Measurements from ENCODE around the gene PHTF1. TPM values are rescaled to one million over a fixed set of nuclear protein-coding genes. Genes with fewer than 3 reads are reported as not detected.

PHTF1 gene
- total RNA-seq, 4 donors from 2014 or later = 7.6 to 30.3 (median 17.0) TPM

DNA sequence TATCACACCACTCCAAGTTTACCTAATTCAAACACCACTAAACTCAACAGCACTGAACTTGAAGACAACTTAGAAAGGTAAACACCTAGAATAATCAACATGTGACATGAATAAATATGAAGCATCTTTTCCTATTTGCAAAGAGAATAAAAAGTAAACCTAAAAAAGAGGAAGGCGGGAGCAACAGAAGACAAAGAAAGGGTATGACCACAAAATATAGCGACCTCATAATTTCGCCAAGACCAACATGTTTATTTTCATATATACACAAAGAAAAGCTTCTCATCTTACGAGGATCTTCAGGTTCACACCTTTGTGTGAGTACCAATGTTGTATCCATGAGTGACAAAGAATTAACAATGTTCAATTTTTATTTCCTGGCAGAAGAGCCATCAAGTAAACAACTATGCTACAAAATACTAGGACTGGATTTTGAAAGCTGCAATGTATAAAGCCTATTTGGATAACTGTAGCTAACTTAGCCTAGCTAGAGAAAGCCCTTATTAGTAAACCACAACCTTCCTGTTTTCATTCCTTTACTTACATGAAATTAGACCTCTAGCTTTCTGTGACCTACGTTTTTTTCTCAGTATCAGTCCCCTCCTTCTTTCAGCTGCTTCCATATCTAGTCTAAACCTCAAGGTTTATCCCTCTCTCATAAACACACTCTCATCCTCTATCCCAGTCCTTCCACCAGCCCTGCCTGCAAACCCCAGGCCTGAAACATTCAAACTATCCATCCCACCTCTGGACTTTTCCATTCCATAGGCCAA, 21.3 kb upstream of the PHTF1 start:
- Histone ChIP-seq H3K36me3 (no peaks in the 10 kb centered on the region), H3K4me3 (no peak overlapping the region), H3K9me3 (no peaks in the 10 kb centered on the region), H3K27ac (no peak overlapping the region), H3K27me3 (no peaks in the 10 kb centered on the region), H3K4me1 (peaks cover 10 to 15% of the 10 kb centered on the region in 2 donors)
- TF ChIP-seq, protein P1, sequence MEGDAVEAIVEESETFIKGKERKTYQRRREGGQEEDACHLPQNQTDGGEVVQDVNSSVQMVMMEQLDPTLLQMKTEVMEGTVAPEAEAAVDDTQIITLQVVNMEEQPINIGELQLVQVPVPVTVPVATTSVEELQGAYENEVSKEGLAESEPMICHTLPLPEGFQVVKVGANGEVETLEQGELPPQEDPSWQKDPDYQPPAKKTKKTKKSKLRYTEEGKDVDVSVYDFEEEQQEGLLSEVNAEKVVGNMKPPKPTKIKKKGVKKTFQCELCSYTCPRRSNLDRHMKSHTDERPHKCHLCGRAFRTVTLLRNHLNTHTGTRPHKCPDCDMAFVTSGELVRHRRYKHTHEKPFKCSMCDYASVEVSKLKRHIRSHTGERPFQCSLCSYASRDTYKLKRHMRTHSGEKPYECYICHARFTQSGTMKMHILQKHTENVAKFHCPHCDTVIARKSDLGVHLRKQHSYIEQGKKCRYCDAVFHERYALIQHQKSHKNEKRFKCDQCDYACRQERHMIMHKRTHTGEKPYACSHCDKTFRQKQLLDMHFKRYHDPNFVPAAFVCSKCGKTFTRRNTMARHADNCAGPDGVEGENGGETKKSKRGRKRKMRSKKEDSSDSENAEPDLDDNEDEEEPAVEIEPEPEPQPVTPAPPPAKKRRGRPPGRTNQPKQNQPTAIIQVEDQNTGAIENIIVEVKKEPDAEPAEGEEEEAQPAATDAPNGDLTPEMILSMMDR (IDR thresholded peaks at IDR 0.05) = no peak
- no peak for TF ChIP-seq POLR2A (IDR thresholded peaks at IDR 0.05)
- no peak for DNase-seq
- intact Hi-C loops (cut with DNase I; ENCODE audit: low total_unique reads) = no loop called here

DNA sequence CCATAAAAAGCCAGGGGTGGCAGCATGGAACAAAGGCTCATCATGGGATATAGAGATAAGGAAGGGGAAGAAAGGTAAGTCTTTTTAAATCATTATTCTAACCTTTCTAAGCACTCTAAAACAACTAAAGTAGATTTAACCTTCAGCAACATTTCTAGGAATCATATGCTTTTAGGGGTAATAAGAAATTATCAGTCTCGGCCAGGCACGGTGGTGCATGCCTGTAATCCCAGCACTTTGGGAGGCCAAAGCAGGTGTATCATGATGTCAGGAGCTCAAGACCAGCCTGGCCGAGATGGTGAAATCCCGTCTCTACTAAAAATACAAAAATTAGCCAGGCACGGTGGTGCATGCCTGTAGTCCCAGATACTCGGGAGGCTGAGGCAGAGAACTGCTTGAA, 20.3 kb upstream of the PHTF1 start:
- intact Hi-C loops (cut with DNase I; ENCODE audit: low total_unique reads) = no loop called here
- no peaks in the 10 kb centered on the region for H3K36me3 ChIP-seq
- no peak for TF ChIP-seq POLR2A (IDR thresholded peaks at IDR 0.05)
- TF ChIP-seq, protein P1 (IDR thresholded peaks at IDR 0.05) = no peak
- H3K27ac ChIP-seq = no peak overlapping the region
- H3K4me3 ChIP-seq = no peak overlapping the region
- no peaks in the 10 kb centered on the region for H3K27me3 ChIP-seq
- H3K9me3 ChIP-seq = no peaks in the 10 kb centered on the region
- DNase-seq = no peak
- peaks cover 7 to 15% of the 10 kb centered on the region in 2 donors for H3K4me1 ChIP-seq

GRCh38 chr1:113777561-113777960, 18.3 kb upstream of the PHTF1 start:
- no peaks in the 10 kb centered on the region for H3K36me3 ChIP-seq
- no peak for DNase-seq
- H3K4me1 ChIP-seq = peaks cover 0 to 11% of the 10 kb centered on the region in 2 donors
- H3K9me3 ChIP-seq = no peaks in the 10 kb centered on the region
- H3K27ac ChIP-seq = no peak overlapping the region
- intact Hi-C loops (cut with DNase I; ENCODE audit: low total_unique reads) = no loop called here
- no peak overlapping the region for H3K4me3 ChIP-seq
- H3K27me3 ChIP-seq = no peaks in the 10 kb centered on the region
- TF ChIP-seq, protein P1 (IDR thresholded peaks at IDR 0.05) = no peak
- no peak for TF ChIP-seq POLR2A (IDR thresholded peaks at IDR 0.05)

- no peaks in the 10 kb centered on the region for H3K36me3 ChIP-seq
These were observed 10.7 kb upstream of the PHTF1 start for GRCh38 chr1:113770031-113770430.

DNA sequence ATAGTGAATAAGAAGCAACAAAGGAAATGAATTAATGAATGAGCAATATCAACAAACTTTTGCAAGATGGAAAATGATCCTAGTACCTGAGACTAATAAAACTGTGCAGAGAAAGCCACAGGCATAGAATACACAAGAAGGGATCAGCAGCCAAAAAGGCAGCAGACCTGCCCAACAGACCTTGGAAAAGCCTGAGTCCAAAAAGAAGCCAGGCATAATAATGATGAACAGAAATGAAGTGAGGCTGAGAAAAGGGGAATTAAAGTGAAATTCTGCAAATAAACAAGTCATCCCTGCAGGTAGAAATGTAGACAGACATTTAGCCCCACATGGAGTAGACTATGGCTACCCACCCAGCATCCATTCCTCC, 10.3 kb upstream of the PHTF1 start:
- intact Hi-C loops (cut with DNase I; ENCODE audit: low total_unique reads) = no loop called here
- Histone ChIP-seq H3K27ac (no peak overlapping the region), H3K4me3 (no peak overlapping the region), H3K4me1 (no peaks in the 10 kb centered on the region), H3K9me3 (no peaks in the 10 kb centered on the region), H3K36me3 (no peaks in the 10 kb centered on the region), H3K27me3 (no peaks in the 10 kb centered on the region)
- DNase-seq = no peak
- TF ChIP-seq POLR2A (IDR thresholded peaks at IDR 0.05) = no peak
- TF ChIP-seq, protein P1 (IDR thresholded peaks at IDR 0.05) = no peak

More at GRCh38 chr1:113770031-113770430, 10.7 kb upstream of the PHTF1 start:
- H3K27me3 ChIP-seq = no peaks in the 10 kb centered on the region
- no peaks in the 10 kb centered on the region for H3K9me3 ChIP-seq
- TF ChIP-seq, protein P1 (IDR thresholded peaks at IDR 0.05) = no peak
- no peak for TF ChIP-seq POLR2A (IDR thresholded peaks at IDR 0.05)
- intact Hi-C loops (cut with DNase I; ENCODE audit: low total_unique reads) = no loop called here
- no peak overlapping the region for H3K27ac ChIP-seq
- no peak overlapping the region for H3K4me3 ChIP-seq
- no peaks in the 10 kb centered on the region for H3K4me1 ChIP-seq
- no peak for DNase-seq
